Stomach smooth muscle (tissue), 2 donors: ENCODE measurements around the gene ZNF593OS.

Source experiments
- H3K27ac ChIP-seq: one replicate; pipeline ENCODE4 v1.7.0; 2013; ENCODE audit warnings: mild to moderate bottlenecking, low read length, inconsistent platforms
- H3K27me3 ChIP-seq, 2 donors: one replicate each; pipeline ENCODE4 v1.7.0; 2013; ENCODE audit warnings: low read length in 2 of 2; ENCODE audit not compliant: insufficient read depth in 2 of 2, control insufficient read depth in 1 of 2
- H3K36me3 ChIP-seq, 2 donors: one replicate each; pipeline ENCODE4 v1.7.0; 2013; ENCODE audit warnings: low read length in 2 of 2; ENCODE audit not compliant: control insufficient read depth in 2 of 2, insufficient read depth in 2 of 2
- H3K4me1 ChIP-seq: one replicate; pipeline ENCODE4 v1.7.0; 2013; ENCODE audit warnings: low read length; ENCODE audit not compliant: control insufficient read depth, insufficient read depth
- H3K4me3 ChIP-seq, 2 donors: one replicate each; pipeline ENCODE4 v1.7.0; 2013; ENCODE audit warnings: low read length in 2 of 2
- H3K9ac ChIP-seq, 2 donors: one replicate each; pipeline ENCODE4 v1.7.0; 2013; ENCODE audit warnings: low read length in 2 of 2, mild to moderate bottlenecking in 1 of 2
- H3K9me3 ChIP-seq, 2 donors: one replicate each; pipeline ENCODE4 v1.7.0; 2013; ENCODE audit warnings: low read length in 2 of 2; ENCODE audit not compliant: control insufficient read depth in 2 of 2
- donor health status: healthy.
- donor health status: Pancreatic carcinoma.

The ZNF593OS gene

DNA sequence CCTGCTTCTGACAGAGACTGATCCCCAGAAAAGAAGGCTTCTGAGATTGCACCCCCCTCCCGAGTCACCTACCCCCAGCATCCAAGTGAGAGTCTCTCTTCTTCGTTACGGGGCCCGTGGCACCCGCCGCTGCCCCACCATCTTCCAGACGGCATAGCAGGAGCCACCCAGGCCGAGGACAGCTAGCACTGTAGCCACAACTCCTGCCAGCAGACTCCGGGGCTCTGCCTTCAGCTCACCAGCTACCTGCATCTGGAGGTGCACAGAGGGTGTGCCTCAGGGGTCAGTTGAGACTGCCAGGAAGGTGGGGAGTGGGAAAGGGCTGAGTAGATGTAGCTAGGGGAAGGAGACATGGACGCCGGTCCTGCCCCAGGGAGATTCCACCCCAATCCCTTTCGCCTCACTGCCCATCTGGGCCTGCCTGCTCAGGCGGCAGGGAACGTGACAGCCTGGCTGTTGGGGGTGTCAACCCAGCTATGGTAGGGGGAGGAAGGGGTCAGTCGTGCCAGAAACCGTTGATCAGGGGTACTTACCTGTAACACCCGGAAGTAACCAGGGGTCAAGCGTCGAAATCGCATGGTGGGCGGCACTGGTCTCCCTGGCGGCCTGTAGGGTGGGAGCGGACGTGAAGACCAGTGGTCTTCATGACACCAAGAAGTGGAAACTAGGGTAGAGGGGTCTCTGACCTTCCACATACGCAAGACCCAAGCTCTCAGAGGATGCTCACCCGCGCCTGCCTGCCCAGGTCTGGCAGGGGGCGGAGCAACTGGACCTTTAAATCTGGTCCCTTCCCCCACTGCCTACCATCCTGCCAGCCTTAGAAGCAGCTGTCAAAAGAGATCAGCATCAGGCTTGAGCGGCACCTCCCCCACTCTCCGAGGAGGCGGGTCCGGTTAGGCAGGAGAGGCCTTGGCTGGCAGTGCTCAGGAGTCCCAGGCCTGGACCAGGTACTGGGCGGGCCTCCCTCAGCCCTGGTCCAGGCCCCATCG, at the start of gene ZNF593OS:
Gene ZNF593OS, minus strand, starts transcription at position 749 of the 989 bp plus-strand sequence. Its CDS starts 171 bp downstream, at position 578.
- peaks cover 0 to 2% of the 10 kb centered on the region in 2 donors for H3K36me3 ChIP-seq
- H3K4me1 ChIP-seq, result peaks cover 18% of the 10 kb centered on the region
- peak within 1 kb of the TSS; percentile 89 to 95 for H3K9ac ChIP-seq
- no peaks in the 10 kb centered on the region for H3K27me3 ChIP-seq
- H3K27ac ChIP-seq, result no peak within 1 kb of the TSS
- no peaks in the 10 kb centered on the region for H3K9me3 ChIP-seq
- H3K4me3 ChIP-seq, result peak within 1 kb of the TSS; percentile 88 to 94

DNA sequence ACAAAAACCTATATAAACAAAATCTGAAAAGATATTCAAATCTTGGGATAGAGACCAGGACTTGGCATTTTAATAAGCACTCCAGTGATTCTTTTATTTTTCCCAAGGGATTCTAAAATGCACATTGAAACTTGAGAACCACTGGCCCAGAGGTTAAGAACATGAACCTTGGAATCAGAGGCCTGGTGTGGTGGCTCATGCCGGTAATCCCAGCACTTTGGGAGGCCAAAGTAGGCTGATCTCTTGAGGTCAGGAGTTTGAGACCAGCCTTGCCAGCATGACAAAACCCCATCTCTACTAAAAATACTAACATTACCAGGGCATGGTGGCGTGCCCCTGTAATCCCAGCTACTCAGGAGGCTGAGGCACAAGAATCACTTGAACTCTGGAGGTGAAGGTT, 49.5 kb upstream of the ZNF593OS start:
- Histone ChIP-seq H3K27ac (no peak overlapping the region), H3K4me3 (no peak overlapping the region), H3K27me3 (peaks cover 9 to 17% of the 10 kb centered on the region in 2 donors), H3K36me3 (no peaks in the 10 kb centered on the region), H3K4me1 (peaks cover 8% of the 10 kb centered on the region), H3K9ac (no peak overlapping the region), H3K9me3 (no peaks in the 10 kb centered on the region)

DNA sequence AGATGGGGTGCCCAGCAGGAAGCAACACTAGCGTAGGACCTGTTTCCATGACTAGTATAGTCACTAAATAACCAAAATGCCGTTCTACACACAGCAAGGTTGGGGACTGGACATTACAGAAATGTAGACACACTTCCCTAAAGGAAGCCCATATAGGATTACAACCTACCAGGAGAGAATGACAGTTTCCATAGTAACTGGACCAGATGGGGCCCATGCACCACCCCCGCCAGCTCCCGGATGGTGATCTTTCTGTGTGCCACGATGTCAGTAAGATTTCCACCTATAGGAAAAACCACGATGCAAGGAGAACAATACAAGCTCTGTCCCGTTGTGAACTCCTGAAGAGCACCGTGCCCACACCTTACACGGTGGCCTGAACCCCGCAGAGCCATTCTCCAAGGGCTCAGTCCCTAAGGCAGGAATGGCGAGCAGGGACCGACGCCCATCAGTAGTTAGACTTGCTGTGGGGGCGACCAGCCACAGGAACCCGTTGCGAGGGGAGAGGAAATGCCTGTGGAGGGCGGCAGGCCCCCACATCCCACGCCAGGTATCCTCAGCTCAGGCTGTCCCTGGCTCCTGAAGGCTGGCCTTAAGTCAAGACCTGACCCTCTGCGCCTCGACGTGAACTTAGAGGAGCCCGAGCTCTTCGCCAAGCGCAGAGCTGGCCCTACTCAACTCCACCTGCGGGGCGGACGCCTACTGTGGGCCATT, 48.7 kb upstream of the ZNF593OS start:
- no peak overlapping the region for H3K27ac ChIP-seq
- peaks cover 9 to 12% of the 10 kb centered on the region in 2 donors for H3K27me3 ChIP-seq
- peaks cover 4% of the 10 kb centered on the region for H3K4me1 ChIP-seq
- H3K9ac ChIP-seq, result no peak overlapping the region
- no peaks in the 10 kb centered on the region for H3K36me3 ChIP-seq
- H3K4me3 ChIP-seq, result no peak overlapping the region
- H3K9me3 ChIP-seq, result no peaks in the 10 kb centered on the region

DNA sequence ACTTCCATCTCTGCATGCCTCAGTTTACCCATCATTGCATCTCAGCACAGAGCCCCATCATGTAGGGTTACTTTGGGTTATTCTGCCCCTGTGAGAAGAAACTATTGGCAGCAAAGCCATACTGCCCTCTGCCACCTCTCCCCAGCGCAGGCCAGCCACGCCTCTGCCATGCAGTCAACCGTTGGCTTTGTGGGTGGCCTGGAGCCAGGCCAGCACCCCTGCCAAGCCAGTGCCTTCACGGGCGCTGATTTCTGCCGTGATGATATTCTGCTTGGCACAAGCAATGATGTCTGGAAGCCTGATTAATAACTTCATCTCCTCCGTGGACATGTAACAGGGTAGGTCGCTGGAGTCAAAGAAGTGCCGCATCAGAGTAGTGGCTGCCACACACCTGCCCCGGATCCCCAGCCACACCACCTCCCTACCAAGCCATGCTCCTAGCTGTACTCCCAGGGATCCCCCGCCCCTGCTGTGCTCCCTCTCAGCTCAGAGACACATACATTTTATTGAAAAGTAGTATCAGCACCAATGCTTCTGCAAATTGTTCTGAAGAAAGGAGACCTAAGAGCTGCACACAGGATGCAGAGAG, 47.4 kb upstream of the ZNF593OS start:
- Histone ChIP-seq H3K9me3 (no peaks in the 10 kb centered on the region), H3K27ac (no peak overlapping the region), H3K27me3 (peaks cover 7 to 8% of the 10 kb centered on the region in 2 donors), H3K36me3 (no peaks in the 10 kb centered on the region), H3K4me1 (no peaks in the 10 kb centered on the region), H3K9ac (no peak overlapping the region), H3K4me3 (no peak overlapping the region)

DNA sequence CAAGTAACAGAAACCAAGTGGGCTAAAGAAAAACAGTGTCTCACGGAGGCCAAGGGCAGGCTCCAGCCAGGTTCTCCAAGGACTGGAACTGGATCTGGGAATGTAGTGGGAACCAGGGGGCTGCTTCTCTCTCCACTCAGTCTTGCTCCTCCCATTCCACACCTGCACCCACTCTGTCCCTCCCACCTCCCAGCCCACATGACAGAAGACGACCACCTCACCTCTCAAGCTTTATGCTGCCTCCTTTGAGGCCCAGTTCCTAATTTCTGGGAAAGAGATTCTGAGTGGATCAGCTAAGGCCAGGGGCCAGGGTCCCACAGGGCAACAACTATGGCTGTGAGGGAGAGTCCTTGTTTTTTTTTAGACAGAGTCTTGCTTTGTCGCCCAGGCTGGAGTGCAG, 43.6 kb upstream of the ZNF593OS start:
- Histone ChIP-seq H3K4me1 (no peaks in the 10 kb centered on the region), H3K27ac (no peak overlapping the region)

DNA sequence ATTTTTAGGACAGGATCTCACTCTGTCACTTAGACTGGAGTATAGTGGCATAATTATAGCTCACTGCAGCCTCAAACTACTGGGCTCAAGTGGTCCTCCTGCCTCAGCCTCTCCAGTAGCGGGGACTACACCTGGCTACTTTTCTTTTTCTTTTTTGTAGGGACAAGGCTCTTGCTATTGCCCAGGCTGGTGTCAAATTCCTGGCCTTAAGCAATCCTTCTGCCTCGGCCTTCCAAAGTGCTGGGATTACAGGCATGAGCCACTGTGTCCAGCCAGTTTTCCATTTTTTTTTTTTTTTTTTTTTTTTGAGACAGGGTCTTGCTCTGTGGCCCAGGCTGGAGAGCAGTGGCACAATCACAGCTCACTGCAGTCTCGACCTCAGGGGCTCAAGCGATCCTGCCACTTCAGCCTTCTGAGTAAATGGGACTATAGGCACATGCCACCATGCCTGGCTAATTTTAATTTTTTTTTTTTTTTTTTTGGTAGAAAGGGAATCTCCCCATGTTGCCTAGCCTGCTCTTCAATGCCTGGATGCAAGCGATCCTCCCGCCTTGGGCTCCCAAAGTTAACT, 41.8 kb upstream of the ZNF593OS start:
- Histone ChIP-seq H3K27me3 (peaks cover 0 to 2% of the 10 kb centered on the region in 2 donors), H3K4me3 (no peak overlapping the region), H3K9ac (no peak overlapping the region)

More for the DNA sequence above, 43.6 kb upstream of the ZNF593OS start:
- Histone ChIP-seq H3K36me3 (no peaks in the 10 kb centered on the region), H3K4me3 (no peak overlapping the region), H3K9me3 (no peaks in the 10 kb centered on the region), H3K27me3 (peaks cover 2% of the 10 kb centered on the region in 2 donors), H3K9ac (no peak overlapping the region)

DNA sequence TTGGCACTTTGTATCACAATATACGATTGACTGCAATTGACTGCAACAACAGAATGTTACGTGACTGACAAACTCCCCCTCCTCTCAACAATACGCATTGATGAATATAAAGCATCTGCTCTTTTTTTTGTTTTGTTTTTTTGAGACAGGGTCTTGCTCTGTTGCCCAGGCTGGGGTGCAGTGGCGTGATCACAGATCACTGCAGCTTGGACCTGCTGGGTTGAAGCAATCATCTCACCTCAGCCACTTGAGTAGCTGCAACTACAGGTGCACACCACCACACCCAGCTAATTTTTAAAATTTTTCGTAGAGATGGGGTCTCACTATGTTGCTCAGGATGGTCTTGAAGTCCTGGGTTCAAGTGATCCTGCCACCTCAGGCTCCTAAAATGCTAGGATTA, 41.1 kb upstream of the ZNF593OS start:
- Histone ChIP-seq H3K4me1 (no peaks in the 10 kb centered on the region), H3K27ac (no peak overlapping the region), H3K4me3 (no peak overlapping the region), H3K9me3 (no peaks in the 10 kb centered on the region), H3K36me3 (no peaks in the 10 kb centered on the region), H3K27me3 (peaks cover 0 to 2% of the 10 kb centered on the region in 2 donors), H3K9ac (no peak overlapping the region)

More for the DNA sequence above, 41.8 kb upstream of the ZNF593OS start:
- Histone ChIP-seq H3K9me3 (no peaks in the 10 kb centered on the region), H3K36me3 (no peaks in the 10 kb centered on the region), H3K4me1 (no peaks in the 10 kb centered on the region), H3K27ac (no peak overlapping the region)

DNA sequence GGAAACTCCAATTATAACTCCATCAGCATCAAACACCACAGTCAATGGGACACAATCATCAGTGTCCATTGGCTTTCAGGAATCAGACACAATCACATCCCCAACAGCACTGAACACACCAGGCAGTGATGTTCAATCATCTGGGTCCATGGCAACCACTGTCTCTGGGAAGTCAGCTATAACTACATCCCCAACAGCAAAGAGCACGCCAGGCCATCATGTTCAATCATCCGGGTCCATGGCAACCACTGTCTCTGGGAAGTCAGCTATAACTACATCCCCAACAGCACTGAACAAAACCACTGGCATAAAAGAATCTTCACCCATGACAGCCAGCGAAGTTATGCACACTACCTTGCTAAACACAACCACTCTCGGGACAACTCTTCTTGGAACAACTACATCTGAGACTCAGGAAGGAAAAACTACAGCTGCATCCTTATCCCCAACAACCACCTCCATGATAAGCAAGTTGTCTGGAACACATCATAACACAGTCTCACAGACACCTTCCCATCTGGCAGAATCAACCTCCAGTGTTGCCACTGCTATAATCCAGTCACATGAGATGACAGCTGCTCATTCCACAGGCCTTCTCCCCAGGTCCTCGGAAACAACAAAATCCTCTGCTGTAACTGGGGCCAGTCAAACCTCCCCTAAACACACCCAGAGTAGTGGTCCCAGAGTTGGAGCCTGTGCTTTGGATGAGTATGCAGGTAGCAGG, 38.7 kb upstream of the ZNF593OS start:
- Histone ChIP-seq H3K27ac (no peak overlapping the region), H3K4me3 (no peak overlapping the region), H3K27me3 (no peaks in the 10 kb centered on the region), H3K9ac (no peak overlapping the region), H3K9me3 (no peaks in the 10 kb centered on the region), H3K4me1 (no peaks in the 10 kb centered on the region), H3K36me3 (no peaks in the 10 kb centered on the region)

DNA sequence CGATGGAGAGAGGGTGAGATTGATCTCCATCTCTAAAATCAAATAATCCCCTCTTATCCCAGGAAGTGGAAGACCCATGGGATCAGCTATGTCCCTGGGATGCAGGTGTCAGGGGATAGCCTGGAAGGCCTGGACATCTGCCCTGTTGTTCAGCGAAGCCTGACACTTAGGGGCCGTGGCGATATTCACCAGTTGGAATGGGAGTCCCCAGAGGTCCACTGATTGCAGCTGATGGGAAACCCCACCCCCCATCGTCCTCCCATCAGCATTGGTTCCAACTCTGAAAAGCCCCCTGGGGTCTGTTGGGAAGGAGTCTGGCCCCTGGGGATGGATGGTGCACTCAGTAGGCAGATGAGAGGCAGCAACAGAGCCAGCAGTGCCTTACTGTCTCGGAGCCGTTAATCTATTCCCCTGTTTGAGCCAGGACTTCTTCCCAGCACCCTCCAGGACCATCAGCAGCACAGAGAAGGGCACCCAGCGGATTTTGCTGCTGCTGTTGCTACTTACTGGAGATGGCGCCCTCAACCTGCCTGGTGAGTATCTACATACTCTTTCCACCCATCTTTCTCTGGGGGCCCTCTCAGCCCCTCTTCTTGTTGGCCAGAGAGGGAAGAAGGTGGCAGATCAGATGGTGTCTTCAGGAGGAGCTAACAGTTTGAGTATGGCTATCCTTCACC, 32.1 kb upstream of the ZNF593OS start:
- no peaks in the 10 kb centered on the region for H3K36me3 ChIP-seq
- H3K9me3 ChIP-seq, result no peaks in the 10 kb centered on the region
- H3K4me3 ChIP-seq, result no peak overlapping the region
- H3K9ac ChIP-seq, result no peak overlapping the region
- peaks cover 4 to 10% of the 10 kb centered on the region in 2 donors for H3K27me3 ChIP-seq
- no peaks in the 10 kb centered on the region for H3K4me1 ChIP-seq
- no peak overlapping the region for H3K27ac ChIP-seq
